Measurements from ENCODE around the gene YWHAQ. TPM values are rescaled to one million over a fixed set of nuclear protein-coding genes. Genes with fewer than 3 reads are reported as not detected.
"Not testable (repeated sequence)": the region's sequence is repeated elsewhere in the genome, so short reads cannot be mapped to it uniquely, and the experiment has no call there.

Gene YWHAQ
- total RNA-seq, 1 experiment from 2014 or later = 294 TPM

GRCh38 chr2:9552219-9553178 is 78.3 kb downstream of the YWHAQ start:
- DNase-seq (ENCODE audit: low spot score) = peak; percentile 33

- DNase-seq (ENCODE audit: low spot score) = not testable (repeated sequence)
These were observed 79.9 kb downstream of the YWHAQ start for GRCh38 chr2:9550859-9551391.

- DNase-seq (ENCODE audit: low spot score) = no peak
These were observed 81.4 kb downstream of the YWHAQ start for GRCh38 chr2:9549420-9549819.

GRCh38 chr2:9548506-9548905 is 82.3 kb downstream of the YWHAQ start:
- no peak for DNase-seq (ENCODE audit: low spot score)

- DNase-seq (ENCODE audit: low spot score) = no peak
These were observed 83.4 kb downstream of the YWHAQ start for GRCh38 chr2:9547262-9547991.

GRCh38 chr2:9545502-9545901 is 85.3 kb downstream of the YWHAQ start:
- DNase-seq (ENCODE audit: low spot score) = no peak

- no peak for DNase-seq (ENCODE audit: low spot score)
These were observed 87.2 kb downstream of the YWHAQ start for GRCh38 chr2:9543557-9543956.

- DNase-seq (ENCODE audit: low spot score) = no peak
These were observed 91.3 kb downstream of the YWHAQ start for GRCh38 chr2:9539531-9539930.

- no peak for DNase-seq (ENCODE audit: low spot score)
These were observed 92.7 kb downstream of the YWHAQ start for GRCh38 chr2:9538000-9538507.

- DNase-seq (ENCODE audit: low spot score) = no peak
These were observed 94.3 kb downstream of the YWHAQ start for GRCh38 chr2:9536504-9536903.

- DNase-seq (ENCODE audit: low spot score) = no peak
These were observed 95.6 kb downstream of the YWHAQ start for GRCh38 chr2:9535177-9535576.

Small RNA genes lying within 50 kb of the gene (small RNA-seq; reads per million reads assigned to genes)
- gene RF00019 = not detected

Other genes with a start within 250 kb of the YWHAQ start
- gene ITGB1BP1, start 207.5 kb downstream of the YWHAQ start, total RNA-seq (2014; rRNA removed; shearing (Covaris generic)) = 27.4 and 33.5 TPM in 2 replicates
- 31.7 and 43.9 TPM in 2 replicates for gene CPSF3, start 207.3 kb downstream of the YWHAQ start, total RNA-seq (2014; rRNA removed; shearing (Covaris generic))
- gene IAH1, start 156.4 kb downstream of the YWHAQ start, total RNA-seq (2014; rRNA removed; shearing (Covaris generic)) = 32.2 and 35.8 TPM in 2 replicates
- 15.4 and 18.7 TPM in 2 replicates for gene ADAM17, start 75.2 kb downstream of the YWHAQ start, total RNA-seq (2014; rRNA removed; shearing (Covaris generic))
- gene TAF1B, start 212.5 kb upstream of the YWHAQ start, total RNA-seq (2014; rRNA removed; shearing (Covaris generic)) = 7.7 and 9.9 TPM in 2 replicates

Data from HT-29 (cell line).